Testis (tissue), 2 donors: ENCODE data around the gene TRAF6.

ENCODE experiments used
- POLR2A ChIP-seq: fragments of 450-650 bp; IDR thresholded peaks from one replicate; pipeline ENCODE4 v1.6.1; 2017; ENCODE audit warnings: antibody characterized with exemption, mild to moderate bottlenecking, moderate library complexity
- TF ChIP-seq, protein P1 (sequence below), 3 experiments: fragments of 450-650 bp in 2 of 3; fragments of 200-600 bp in 1 of 3; sonication (generic) in 1 of 3; IDR thresholded peaks; one replicate each; pipeline ENCODE4 v1.5.1; 2016 to 2019; ENCODE audit warnings: antibody characterized with exemption in 3 of 3, mild to moderate bottlenecking in 2 of 3, moderate library complexity in 1 of 3

DNA sequence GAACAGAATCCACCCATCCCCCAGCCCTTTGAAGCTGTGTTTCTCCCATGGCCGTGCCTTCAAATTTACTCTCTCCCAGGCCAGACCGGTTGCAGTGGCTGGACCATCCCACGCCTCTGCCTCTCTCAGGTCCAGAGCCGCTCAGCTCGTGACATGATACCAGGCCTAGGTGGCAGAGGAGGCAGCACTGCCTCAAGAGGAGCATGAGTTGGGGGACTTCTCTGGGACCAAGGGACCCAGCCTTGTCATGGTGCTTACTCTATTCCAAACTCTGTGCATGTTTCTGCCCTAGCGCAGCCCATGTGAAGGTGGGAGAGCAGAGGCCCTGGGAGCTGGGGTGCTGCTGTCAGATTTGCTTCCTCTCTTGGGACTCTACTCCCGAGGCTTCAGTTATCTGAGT lies 51.0 kb downstream of the TRAF6 start:
- TF ChIP-seq, protein P1, sequence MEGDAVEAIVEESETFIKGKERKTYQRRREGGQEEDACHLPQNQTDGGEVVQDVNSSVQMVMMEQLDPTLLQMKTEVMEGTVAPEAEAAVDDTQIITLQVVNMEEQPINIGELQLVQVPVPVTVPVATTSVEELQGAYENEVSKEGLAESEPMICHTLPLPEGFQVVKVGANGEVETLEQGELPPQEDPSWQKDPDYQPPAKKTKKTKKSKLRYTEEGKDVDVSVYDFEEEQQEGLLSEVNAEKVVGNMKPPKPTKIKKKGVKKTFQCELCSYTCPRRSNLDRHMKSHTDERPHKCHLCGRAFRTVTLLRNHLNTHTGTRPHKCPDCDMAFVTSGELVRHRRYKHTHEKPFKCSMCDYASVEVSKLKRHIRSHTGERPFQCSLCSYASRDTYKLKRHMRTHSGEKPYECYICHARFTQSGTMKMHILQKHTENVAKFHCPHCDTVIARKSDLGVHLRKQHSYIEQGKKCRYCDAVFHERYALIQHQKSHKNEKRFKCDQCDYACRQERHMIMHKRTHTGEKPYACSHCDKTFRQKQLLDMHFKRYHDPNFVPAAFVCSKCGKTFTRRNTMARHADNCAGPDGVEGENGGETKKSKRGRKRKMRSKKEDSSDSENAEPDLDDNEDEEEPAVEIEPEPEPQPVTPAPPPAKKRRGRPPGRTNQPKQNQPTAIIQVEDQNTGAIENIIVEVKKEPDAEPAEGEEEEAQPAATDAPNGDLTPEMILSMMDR (IDR thresholded peaks at IDR 0.05), result no peak
- TF ChIP-seq POLR2A, result no peak
